ENCODE measurements around the gene SHROOM2.
"Not testable (repeated sequence)": the region's sequence is repeated elsewhere in the genome, so short reads cannot be mapped to it uniquely, and the experiment has no call there.

SHROOM2 gene, protein sequence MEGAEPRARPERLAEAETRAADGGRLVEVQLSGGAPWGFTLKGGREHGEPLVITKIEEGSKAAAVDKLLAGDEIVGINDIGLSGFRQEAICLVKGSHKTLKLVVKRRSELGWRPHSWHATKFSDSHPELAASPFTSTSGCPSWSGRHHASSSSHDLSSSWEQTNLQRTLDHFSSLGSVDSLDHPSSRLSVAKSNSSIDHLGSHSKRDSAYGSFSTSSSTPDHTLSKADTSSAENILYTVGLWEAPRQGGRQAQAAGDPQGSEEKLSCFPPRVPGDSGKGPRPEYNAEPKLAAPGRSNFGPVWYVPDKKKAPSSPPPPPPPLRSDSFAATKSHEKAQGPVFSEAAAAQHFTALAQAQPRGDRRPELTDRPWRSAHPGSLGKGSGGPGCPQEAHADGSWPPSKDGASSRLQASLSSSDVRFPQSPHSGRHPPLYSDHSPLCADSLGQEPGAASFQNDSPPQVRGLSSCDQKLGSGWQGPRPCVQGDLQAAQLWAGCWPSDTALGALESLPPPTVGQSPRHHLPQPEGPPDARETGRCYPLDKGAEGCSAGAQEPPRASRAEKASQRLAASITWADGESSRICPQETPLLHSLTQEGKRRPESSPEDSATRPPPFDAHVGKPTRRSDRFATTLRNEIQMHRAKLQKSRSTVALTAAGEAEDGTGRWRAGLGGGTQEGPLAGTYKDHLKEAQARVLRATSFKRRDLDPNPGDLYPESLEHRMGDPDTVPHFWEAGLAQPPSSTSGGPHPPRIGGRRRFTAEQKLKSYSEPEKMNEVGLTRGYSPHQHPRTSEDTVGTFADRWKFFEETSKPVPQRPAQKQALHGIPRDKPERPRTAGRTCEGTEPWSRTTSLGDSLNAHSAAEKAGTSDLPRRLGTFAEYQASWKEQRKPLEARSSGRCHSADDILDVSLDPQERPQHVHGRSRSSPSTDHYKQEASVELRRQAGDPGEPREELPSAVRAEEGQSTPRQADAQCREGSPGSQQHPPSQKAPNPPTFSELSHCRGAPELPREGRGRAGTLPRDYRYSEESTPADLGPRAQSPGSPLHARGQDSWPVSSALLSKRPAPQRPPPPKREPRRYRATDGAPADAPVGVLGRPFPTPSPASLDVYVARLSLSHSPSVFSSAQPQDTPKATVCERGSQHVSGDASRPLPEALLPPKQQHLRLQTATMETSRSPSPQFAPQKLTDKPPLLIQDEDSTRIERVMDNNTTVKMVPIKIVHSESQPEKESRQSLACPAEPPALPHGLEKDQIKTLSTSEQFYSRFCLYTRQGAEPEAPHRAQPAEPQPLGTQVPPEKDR (N-terminal part only)
- total RNA-seq: 0 to 0.18 (median 0) reads per million in 4 experiments

DNA sequence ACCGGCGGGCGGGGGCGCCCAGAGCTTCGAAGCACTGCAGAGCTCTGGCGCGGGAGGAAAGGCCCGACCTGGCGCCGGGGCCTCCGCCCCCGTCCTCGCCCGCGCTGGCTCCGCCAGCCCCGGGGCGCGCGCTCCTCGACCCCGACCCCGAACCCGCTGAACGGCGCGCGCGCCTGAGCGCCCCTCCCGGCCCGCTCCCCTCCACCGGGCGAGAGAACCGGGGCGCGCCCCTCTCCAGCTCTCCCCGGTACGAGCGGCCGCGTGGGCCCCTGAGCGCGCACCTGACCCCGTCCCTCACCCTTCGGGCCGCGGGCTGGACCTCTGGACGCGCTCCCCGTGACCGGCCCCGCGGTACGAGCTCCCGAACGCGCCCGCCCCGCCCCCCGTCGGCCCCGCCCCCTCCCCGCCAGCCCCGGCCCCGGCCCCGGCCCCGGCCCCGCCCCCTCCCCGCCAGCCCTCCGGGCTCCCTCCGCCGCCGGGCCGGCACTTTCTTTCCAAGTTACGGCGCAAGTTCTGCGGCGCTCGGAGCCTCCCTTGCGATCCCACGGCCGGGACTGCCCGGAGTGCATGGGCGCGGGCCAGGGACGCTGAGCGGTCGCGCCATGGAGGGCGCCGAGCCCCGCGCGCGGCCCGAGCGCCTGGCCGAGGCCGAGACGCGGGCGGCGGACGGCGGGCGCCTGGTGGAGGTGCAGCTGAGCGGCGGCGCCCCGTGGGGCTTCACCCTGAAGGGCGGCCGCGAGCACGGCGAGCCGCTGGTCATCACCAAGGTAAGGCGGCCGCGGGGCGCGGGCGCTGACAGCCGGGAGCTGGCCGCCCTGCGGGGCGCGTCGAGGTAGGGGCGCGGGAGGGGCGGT, at the start of gene SHROOM2:
Gene SHROOM2, plus strand, starts transcription at position 486 of the 854 bp plus-strand sequence. Its CDS starts 117 bp downstream, at position 603.
- DNase-seq: no peak

DNA sequence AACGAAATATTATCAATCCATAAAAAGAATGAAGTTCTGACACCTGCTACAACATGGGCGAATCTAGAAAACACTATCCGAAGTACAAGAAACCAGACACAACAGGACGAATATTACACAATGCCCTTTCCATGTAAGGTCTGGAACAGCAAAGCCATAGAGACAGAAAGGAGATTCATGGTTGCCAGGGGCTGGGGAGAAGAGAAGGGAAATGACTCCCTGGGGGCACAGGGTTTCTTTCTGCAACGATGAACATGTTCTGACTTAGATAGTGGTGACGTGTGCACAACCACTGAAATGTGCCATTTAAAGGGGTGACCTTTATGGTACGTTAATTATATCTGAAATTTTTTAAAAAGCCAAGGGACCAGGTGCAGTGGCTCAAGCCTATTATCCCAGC, 48.9 kb upstream of the SHROOM2 start:
- no peak for DNase-seq

DNA sequence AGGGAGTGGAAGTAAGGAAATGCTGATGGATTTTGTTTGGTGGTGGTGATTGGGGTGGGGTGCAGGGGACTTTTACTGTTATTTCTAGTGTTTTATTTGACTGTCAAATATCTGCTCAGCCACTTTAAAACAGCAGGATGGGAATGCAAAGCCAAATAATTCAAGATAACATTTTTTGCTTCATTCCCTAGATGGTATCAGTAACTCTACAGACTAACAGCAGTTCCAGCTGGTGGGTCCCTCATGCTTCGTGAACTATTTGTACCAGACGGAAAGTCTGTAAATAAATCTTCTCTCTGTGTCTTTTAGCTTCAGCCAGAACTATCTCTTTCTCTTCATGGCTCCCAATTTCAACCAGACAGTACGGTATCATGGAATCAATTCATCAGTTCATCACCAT, 48.1 kb upstream of the SHROOM2 start:
- no peak for DNase-seq

DNA sequence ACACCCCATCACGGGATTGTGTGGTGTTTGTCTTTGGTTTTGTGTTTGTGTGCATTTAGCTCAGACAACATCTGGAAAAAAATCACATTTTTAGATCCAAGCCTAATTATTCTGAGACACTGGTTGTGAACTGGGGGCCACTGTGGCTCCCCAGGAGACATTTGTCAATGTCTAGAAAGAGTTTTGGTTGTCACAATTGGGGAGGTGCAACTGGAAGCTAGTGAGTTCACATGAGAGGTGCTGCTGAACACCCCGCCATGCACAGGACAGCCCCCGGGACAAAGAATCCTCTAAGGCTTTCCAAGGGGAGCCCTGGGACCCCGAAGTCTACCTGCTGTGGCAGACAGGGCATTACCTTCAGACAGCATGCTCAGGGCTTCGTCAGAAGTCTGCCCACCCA, 47.1 kb upstream of the SHROOM2 start:
- no peak for DNase-seq

DNA sequence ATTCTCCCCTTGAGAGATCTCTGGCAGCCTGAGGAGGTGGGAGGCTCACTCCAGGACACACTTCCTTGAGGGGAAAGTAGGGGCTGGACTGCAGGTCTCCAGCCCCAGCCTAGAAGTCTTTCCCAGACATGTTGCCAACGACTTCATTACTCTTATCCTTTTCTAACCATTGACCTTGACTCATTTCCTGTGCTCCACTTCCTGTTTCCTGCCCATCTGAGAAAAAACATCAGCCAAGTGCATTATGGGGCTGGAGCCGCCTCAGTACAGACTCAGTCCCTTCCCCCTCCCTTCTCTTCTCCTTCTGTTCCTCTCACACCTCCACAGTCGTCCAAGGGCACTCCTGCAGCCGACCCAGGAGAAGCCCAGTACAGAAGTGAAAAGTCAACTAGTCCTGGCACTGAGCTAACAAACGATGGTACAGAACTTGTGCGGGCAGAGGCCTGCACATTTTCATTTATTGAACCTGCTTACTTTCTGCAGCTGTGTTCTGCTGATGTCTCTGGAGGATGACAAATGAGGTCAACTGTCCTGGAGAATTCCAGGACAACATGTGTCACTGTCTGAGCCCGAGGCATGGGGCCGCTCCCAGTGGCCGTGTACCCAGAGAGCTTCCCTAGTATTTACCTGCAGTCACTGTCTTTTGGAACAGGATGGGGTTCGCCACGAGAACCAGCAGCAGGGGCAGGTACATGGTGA, 40.7 kb upstream of the SHROOM2 start:
- no peak for DNase-seq

DNA sequence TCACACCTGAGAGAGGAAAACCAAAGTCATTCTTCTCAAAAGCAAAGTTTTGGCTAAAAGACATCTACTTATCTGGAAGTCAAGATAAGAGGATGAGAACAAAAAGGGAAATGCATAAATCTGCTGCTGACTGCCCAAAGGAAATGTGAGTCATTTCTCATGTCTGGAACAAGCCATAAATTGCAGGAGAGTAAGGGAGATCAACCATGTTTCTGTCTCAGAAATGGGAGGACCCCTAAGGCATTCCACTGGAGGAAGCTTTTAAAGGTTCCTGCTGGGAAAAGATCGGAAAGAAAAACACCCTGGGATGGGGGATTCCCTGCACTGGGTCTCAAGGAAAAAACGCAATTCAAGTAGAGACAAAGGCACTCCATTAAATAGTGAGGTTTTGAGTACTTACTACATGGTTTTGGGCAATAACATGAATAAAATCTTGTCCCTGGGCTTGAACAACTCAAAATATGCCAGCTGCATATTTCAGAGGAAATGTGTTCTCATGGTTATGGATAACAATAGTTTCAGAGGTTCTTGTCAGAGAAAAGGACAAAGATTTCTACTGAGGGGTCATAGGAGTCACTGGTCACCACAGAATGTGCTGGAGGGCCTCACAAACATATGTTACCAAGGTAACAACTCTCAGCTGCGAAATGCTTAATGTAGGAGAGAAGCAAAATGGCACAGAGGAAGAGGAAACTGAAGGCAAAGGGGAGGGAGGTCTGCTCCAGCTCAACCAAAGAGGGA, 39.9 kb upstream of the SHROOM2 start:
- DNase-seq: no peak

DNA sequence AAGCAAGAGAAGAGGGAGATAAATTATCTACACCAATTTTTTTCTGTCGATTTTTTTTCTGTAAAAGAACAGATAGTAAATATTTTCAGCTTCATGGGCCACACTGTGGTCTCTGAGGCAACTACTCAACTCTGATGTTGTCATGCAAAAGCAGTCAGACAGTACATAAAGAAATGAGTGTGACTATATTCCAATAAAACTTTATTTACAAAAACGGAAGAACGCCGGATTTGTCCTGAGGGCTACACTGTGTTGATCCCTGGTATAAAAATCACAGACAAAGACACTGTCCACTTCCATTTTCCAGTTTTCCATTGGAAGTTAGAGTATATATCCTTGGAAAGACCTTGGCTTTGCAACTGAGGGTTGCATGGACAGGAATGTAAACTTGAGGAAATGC, 38.6 kb upstream of the SHROOM2 start:
- no peak for DNase-seq

DNA sequence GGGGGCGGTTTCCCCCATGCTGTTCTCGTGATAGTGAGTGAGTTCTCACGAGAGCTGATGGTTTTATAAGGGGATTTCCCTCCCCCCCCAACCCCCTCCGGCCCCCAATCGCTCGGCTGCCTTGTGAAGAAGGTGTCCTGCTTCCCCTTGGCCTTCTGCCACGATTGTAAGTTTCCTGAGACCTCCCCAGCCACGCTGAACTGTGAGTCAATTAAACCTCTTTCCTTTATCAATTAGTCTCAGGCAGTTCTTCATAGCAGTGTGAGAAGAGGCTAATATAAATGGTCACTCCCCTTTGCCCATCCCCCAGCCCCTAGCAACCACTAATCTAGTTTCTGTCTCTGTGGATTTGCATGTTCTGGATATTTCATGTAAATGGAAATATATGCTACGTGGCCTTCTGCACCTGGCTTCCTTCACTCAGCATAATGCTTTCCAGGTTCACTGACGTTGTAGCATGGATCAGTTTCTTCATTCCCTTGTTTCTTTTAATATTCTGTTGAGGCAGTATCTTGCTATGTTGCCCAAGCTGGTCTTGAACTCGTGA, 37.0 kb upstream of the SHROOM2 start:
- no peak for DNase-seq

DNA sequence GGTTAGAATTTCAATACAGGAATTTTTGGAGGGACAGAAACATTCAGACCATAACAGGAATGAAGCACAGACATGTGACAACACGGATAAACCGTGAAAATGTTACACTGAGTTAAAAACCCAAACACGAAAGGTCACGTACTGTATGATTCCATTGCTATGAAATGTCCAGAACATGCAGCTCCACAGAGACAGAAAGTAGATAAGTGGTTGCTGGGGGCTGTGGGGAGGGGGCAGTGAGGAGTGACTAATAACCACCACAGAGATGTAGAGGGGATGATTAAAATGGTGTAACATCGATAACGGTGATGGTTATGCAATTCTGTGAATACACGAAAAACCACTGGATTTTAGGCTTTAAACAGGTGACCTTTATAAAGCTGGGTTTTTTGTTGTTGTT, 28.9 kb upstream of the SHROOM2 start:
- no peak for DNase-seq

DNA sequence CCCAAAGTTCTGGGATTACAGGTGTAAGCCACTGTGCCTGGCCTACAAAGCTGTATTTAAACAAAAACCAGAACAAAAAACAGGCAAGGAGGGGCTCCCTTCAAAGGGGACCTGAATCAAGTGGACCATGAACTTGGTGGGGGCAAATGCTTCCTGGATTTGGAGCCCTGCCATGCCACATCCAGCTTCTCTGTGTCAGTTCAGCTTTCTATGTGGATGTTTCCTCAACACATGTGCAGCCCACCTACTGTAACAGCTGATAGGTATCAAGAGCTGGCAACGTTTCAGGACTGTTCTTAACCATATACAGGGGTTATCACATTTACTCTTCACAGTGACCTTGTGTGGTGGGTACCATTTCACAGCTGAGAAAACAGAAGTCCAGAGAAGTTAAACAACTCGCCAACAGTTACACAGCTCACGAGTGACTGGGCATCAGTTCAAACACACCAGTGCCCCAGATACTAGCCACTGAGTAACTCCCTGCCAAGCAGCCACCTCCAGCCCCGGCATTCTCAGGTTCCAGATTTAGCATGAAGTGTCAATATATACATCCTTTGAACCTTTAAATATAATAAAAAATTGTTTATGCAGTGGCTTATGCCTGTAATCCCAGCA, 28.1 kb upstream of the SHROOM2 start:
- no peak for DNase-seq

DNA sequence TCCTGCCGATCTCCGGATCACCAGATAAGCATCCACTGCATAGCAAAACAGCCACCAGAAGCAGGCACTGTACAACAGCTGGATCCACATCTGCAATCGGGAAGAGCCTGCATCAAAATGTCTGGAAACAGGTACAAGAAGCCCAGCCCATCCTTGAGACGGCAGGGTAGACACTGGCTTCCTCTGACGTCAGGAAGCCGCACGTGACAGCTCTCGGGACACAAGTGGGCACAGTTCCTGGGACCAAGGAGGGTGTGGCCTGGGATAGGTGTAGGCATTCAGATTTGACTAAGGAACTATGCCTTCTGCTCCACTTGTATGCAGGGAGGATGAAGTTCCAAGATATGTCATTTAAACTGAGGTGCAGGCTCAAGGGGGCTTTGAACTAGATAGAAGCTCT, 26.9 kb upstream of the SHROOM2 start:
- DNase-seq: no peak

DNA sequence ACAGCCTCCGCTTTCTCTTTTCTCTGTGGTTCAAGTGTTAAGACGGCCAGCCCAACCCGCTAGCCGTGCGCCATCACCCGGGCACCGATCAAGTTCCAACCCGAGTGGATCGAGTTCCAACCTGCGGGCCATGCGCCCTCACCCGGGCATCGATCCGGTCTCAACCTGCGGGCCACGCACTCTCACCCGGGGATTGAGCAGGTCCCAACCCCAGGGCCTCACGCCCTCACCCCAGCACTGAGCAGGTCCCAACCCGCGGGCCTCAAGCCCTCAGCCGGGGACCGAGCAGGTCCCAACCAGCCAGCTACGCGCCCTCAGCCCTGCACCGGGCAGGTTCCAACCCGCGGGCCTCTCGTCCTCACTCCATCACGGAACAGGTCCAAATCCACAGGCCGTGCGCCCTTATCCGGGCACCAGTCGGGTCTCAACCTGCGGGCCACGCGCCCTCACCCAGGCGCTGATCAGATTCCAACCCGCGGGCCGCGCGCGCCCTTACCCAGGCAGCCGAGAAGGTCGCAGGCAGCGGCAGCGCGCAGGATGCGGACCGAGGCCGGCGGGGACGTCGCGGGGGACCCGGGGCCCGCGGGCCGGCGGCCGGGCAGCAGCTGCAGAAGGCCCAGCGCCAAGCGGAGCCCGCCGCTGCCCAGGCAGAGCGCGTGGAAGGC, 21.0 kb upstream of the SHROOM2 start:
- DNase-seq: no peak

DNA sequence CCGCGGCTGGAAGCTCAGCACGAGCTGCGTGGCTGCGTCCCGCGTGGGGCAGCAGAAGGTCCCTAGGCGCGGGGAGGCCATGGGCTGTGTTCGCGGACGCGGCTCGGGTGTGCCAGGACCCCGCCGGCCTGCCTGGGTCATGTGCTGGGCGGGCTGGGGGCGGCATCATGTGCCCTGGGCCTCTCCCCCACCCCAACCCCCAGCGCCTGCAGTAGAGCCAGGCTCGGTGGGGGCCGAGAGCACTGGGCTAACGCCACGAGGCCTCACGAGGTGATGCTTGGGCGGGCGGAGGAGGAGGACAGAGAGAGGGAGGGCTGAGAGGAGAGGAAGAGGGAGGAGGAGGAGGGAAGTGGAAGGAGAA, 20.5 kb upstream of the SHROOM2 start, which contains the start of gene GPR143:
Gene GPR143, minus strand, starts transcription at position 111 of the 361 bp plus-strand sequence. Its CDS starts 30 bp downstream, at position 81.
- no peak for DNase-seq

DNA sequence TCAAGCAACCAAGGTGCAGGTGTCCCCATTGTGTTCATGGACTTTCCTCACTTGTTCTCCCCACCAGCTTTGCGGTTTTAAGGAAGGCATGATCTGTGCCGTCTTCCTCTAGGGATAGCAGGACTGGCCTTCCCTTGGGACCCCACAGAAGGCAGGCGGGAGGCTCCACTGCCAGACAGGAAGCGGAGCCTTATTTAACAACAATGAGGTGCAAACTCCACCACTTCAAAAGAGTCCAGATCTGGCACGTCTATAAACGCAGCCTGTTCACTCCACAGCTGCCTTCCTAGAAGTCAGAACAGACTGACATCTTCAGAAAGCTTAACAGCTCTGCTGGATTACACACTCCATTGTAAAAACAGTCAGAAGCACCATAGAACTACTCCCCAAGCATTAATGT, 18.9 kb upstream of the SHROOM2 start:
- no peak for DNase-seq

DNA sequence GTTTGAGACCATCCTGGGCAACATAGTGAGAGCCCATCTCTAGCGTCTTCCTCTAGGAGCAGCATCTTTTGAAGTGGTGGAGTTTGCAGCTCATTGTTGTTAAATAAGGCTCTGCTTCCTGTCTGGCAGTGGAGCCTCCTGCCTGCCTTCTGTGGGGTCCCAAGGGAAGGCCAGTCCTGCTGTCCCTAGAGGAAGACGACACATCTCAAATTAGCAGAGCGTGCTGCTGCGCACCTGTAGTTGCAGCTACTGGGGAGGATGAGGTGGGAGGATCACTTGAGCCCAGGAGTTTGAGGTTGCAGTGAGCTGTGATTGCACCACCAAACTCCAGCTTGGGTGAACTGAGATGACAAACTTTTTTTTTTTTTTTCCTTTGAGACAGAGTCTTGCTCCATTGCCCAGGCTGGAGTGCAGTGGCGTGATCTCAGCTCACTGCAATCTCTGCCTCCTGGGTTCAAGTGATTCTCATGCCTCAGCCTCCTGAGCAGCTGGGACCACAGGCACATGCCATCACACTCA, 17.8 kb upstream of the SHROOM2 start:
- DNase-seq: not testable (repeated sequence)

DNA sequence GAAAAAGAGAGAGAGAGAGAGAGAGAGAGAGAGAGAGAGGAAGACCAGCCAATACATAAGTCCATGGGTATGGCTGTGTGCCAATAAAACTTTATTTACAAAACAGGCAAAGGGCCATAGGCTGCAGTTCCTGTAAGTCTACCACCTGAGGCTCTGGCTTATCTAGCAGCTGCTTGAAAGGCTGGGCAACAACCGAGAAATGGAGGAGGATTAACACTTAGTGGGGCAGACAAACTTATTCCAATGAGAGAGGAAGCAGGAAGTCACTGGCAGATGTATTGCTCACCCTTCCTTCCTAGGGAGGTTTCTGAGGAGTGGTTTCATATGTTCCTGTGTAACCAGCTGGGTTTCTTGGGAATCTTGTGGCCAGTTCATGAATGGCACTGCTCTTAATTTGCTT, 15.9 kb upstream of the SHROOM2 start:
- DNase-seq: no peak

DNA sequence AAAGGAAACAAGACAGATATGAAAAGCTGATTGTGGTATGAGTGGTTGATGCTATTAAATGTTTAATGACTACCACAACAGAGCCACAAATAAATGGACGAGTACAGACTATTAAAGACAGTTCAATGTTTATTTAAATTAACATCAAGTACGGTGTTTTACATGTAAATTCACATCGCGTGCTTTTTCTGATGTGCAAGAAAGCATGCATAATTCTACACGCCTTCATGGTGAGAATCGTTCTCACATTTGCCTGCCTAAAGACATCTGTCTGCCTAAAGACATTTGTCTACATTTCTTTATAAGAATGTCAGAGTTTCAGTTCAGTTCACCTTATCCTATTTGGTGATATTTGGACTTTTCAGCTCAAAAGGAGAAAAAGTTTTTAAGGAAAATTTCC, 13.3 kb upstream of the SHROOM2 start:
- DNase-seq: no peak

DNA sequence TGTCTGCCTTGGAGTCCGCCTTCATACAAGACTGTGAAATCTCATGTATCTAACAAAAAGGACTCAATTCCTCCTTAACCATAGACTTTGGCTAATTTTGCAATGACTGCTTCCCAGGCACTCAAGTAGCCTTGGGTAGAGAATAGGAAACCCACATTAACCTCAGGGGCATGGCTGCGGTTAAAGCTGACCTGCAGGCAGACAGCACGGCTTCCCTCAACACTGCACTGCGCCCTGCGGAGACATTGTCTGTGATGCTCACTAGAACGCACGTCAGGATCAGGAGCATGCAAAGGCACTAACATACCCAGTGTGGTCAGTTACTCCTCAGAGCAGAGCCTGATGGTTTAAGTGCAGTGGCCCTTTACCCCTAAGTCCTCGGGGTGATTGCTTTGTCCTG, 10.3 kb upstream of the SHROOM2 start:
- DNase-seq: no peak

DNA sequence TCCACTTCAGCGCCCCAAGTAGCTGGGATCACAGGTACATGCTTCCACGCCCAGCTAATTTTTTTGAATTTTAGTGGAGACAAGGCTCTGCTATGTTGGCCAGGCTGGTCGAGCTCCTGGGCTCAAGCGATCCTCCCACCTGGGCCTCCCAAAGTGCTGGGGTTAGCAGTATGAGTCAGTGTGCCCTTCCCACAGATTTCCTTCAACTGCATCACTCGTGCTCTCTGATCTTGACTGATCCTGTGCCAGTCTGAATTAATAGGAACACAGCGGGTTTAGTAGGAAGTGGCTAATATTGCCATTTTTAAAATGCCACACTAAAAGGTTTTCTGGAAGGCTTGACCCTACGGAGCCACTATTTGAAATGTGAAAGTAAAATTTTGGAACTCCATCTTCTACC, 4.3 kb upstream of the SHROOM2 start:
- DNase-seq: no peak
